Skin epidermis (tissue), 12 donors: ENCODE measurements around the gene MPV17L2.
A peak's percentile ranks its signal among the peaks of the same experiment; 100 is the strongest.
"Not testable (repeated sequence)": the region's sequence is repeated elsewhere in the genome, so short reads cannot be mapped to it uniquely, and the experiment has no call there.

ENCODE experiments used
- H3K27ac ChIP-seq, 21 experiments: fragments of 200-600 bp; sonication (generic) in 11 of 21; one replicate each; pipeline ENCODE4 v1.5.0; 2020; ENCODE audit warnings: mild to moderate bottlenecking in 3 of 21, inconsistent platforms in 2 of 21, moderate library complexity in 2 of 21
- H3K4me3 ChIP-seq, 7 experiments: fragments of 200-600 bp; sonication (generic) in 2 of 7; one replicate each; pipeline ENCODE4 v1.5.0; 2020; ENCODE audit warnings: inconsistent platforms in 2 of 7, mild to moderate bottlenecking in 2 of 7, moderate library complexity in 1 of 7

The MPV17L2 gene

GRCh38 chr19:18192673-18193387 lies at the start of gene MPV17L2:
Gene MPV17L2 (plus strand): TSS chr19:18193218. CDS start chr19:18193282, 64 bp downstream.
- H3K27ac ChIP-seq, result peak within 1 kb of the TSS; percentile 41 to 93 (median 86)
- peak within 1 kb of the TSS; percentile 60 to 97 (median 79) for H3K4me3 ChIP-seq

- no peak overlapping the region for H3K4me3 ChIP-seq
These were observed 49.1 kb upstream of the MPV17L2 start for GRCh38 chr19:18143902-18144301.

GRCh38 chr19:18144361-18144760 lies 48.7 kb upstream of the MPV17L2 start:
- Histone ChIP-seq H3K4me3 (no peak overlapping the region), H3K27ac (no peak overlapping the region)

More at GRCh38 chr19:18143902-18144301, 49.1 kb upstream of the MPV17L2 start:
- H3K27ac ChIP-seq, result no peak overlapping the region

GRCh38 chr19:18144906-18145305 lies 48.1 kb upstream of the MPV17L2 start:
- Histone ChIP-seq H3K27ac (no peak overlapping the region), H3K4me3 (no peak overlapping the region)

- H3K4me3 ChIP-seq, result no peak overlapping the region
- H3K27ac ChIP-seq, result no peak overlapping the region
These were observed 47.5 kb upstream of the MPV17L2 start for GRCh38 chr19:18145391-18145999.

GRCh38 chr19:18147396-18147795 lies 45.6 kb upstream of the MPV17L2 start:
- no peak overlapping the region for H3K27ac ChIP-seq
- no peak overlapping the region for H3K4me3 ChIP-seq

- Histone ChIP-seq H3K4me3 (no peak overlapping the region), H3K27ac (no peak overlapping the region)
These were observed 43.4 kb upstream of the MPV17L2 start for GRCh38 chr19:18149596-18149975.

GRCh38 chr19:18150776-18151624 lies 42.0 kb upstream of the MPV17L2 start:
- Histone ChIP-seq H3K4me3 (no peak overlapping the region), H3K27ac (peak overlapping the region in 4 of 21 experiments; percentile 91 to 95 (median 92))

GRCh38 chr19:18152442-18152816 lies 40.6 kb upstream of the MPV17L2 start:
- H3K4me3 ChIP-seq, result peak overlapping the region; percentile 56 to 84 (median 67)
- peak overlapping the region; percentile 67 to 96 (median 91) for H3K27ac ChIP-seq

GRCh38 chr19:18152817-18153555 lies 40.0 kb upstream of the MPV17L2 start, which contains the start of gene PIK3R2:
Gene PIK3R2 (plus strand): TSS chr19:18153163. CDS start chr19:18155880, 2,717 bp downstream.
- H3K4me3 ChIP-seq, result peak within 1 kb of the TSS; percentile 56 to 84 (median 67)
- H3K27ac ChIP-seq, result peak within 1 kb of the TSS; percentile 67 to 97 (median 93)

- Histone ChIP-seq H3K4me3 (peak overlapping the region; percentile 56 to 84 (median 67)), H3K27ac (peak overlapping the region; percentile 34 to 97 (median 93))
These were observed 39.4 kb upstream of the MPV17L2 start for GRCh38 chr19:18153556-18154134.

- Histone ChIP-seq H3K27ac (peak overlapping the region in 8 of 21 experiments; percentile 5 to 91 (median 62)), H3K4me3 (no peak overlapping the region)
These were observed 37.6 kb upstream of the MPV17L2 start for GRCh38 chr19:18155095-18156087.

GRCh38 chr19:18156268-18156667 lies 36.8 kb upstream of the MPV17L2 start:
- H3K27ac ChIP-seq, result peak overlapping the region in 15 of 21 experiments; percentile 2 to 72 (median 49)
- no peak overlapping the region for H3K4me3 ChIP-seq

GRCh38 chr19:18156841-18157464 lies 36.1 kb upstream of the MPV17L2 start:
- H3K27ac ChIP-seq, result peak overlapping the region in 18 of 21 experiments; percentile 2 to 74 (median 48)
- no peak overlapping the region for H3K4me3 ChIP-seq

GRCh38 chr19:18157465-18158063 lies 35.5 kb upstream of the MPV17L2 start:
- H3K4me3 ChIP-seq, result no peak overlapping the region
- peak overlapping the region in 18 of 21 experiments; percentile 2 to 74 (median 47) for H3K27ac ChIP-seq

GRCh38 chr19:18158467-18158866 lies 34.6 kb upstream of the MPV17L2 start:
- peak overlapping the region in 1 of 21 experiments; percentile 67 for H3K27ac ChIP-seq

GRCh38 chr19:18159059-18159616 lies 33.9 kb upstream of the MPV17L2 start:
- not testable (repeated sequence) for H3K4me3 ChIP-seq, H3K27ac ChIP-seq

More at GRCh38 chr19:18158467-18158866, 34.6 kb upstream of the MPV17L2 start:
- no peak overlapping the region for H3K4me3 ChIP-seq
